ENCODE measurements around the gene OR6V1.

- no peak for TF ChIP-seq CTCF (IDR thresholded peaks at IDR 0.05)
- no peak for TF ChIP-seq POLR2A (IDR thresholded peaks at IDR 0.05)
- TF ChIP-seq POLR2AphosphoS5 (IDR thresholded peaks at IDR 0.05): no peak
- no peak for TF ChIP-seq EP300 (IDR thresholded peaks at IDR 0.05)
Measured at GRCh38 chr7:143047326-143047725, 4.8 kb upstream of the OR6V1 start.

Data from stomach (tissue), 4 donors.